ENCODE results near the gene GBE1. TPM values are rescaled to one million over a fixed set of nuclear protein-coding genes. Genes with fewer than 3 reads are reported as not detected.
A peak's percentile ranks its signal among the peaks of the same experiment; 100 is the strongest.

GBE1 gene
- polyA plus RNA-seq, 1 experiment, result 37.0 TPM

- Histone ChIP-seq H3K4me3 (ENCODE audit: low read depth, low read length) (no peak overlapping the region), H3K36me3 (ENCODE audit: control insufficient read depth, insufficient read depth, low read length) (no peaks in the 10 kb centered on the region), H3K27me3 (ENCODE audit: control insufficient read depth, insufficient read depth, low read length) (no peaks in the 10 kb centered on the region)
- peak; percentile 93 for DNase-seq (ENCODE audit: low read depth)
- TF ChIP-seq, protein P1, sequence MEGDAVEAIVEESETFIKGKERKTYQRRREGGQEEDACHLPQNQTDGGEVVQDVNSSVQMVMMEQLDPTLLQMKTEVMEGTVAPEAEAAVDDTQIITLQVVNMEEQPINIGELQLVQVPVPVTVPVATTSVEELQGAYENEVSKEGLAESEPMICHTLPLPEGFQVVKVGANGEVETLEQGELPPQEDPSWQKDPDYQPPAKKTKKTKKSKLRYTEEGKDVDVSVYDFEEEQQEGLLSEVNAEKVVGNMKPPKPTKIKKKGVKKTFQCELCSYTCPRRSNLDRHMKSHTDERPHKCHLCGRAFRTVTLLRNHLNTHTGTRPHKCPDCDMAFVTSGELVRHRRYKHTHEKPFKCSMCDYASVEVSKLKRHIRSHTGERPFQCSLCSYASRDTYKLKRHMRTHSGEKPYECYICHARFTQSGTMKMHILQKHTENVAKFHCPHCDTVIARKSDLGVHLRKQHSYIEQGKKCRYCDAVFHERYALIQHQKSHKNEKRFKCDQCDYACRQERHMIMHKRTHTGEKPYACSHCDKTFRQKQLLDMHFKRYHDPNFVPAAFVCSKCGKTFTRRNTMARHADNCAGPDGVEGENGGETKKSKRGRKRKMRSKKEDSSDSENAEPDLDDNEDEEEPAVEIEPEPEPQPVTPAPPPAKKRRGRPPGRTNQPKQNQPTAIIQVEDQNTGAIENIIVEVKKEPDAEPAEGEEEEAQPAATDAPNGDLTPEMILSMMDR (IDR thresholded peaks at IDR 0.05; ENCODE audit: insufficient read depth, low read depth, low read length), result no peak
- ChIA-PET CTCF (interaction anchor here (0.7 kb wide), 1 partner anchor 13 kb away, joined by 3 read pairs; no protein-coding TSS in a partner anchor), POLR2A (no interaction called here)
These were observed 18.1 kb downstream of the GBE1 start for GRCh38 chr3:81743096-81744025.

GRCh38 chr3:81742581-81742980 lies 18.9 kb downstream of the GBE1 start:
- no peak overlapping the region for H3K4me3 ChIP-seq (ENCODE audit: low read depth, low read length)

GRCh38 chr3:81741216-81741615 lies 20.2 kb downstream of the GBE1 start:
- TF ChIP-seq, protein P1 (IDR thresholded peaks at IDR 0.05; ENCODE audit: insufficient read depth, low read depth, low read length), result no peak
- ChIA-PET CTCF (interaction anchor here (1.5 kb wide), 1 partner anchor 8 kb away, joined by 4 read pairs; no protein-coding TSS in a partner anchor), POLR2A (no interaction called here)
- no peak for DNase-seq (ENCODE audit: low read depth)
- no peak overlapping the region for H3K4me3 ChIP-seq (ENCODE audit: low read depth, low read length)
- H3K27me3 ChIP-seq (ENCODE audit: control insufficient read depth, insufficient read depth, low read length), result no peaks in the 10 kb centered on the region
- no peaks in the 10 kb centered on the region for H3K36me3 ChIP-seq (ENCODE audit: control insufficient read depth, insufficient read depth, low read length)

More at GRCh38 chr3:81742581-81742980, 18.9 kb downstream of the GBE1 start:
- no peak for DNase-seq (ENCODE audit: low read depth)
- H3K27me3 ChIP-seq (ENCODE audit: control insufficient read depth, insufficient read depth, low read length), result no peaks in the 10 kb centered on the region
- CTCF ChIA-PET, result no interaction called here
- POLR2A ChIA-PET, result no interaction called here
- TF ChIP-seq, protein P1 (IDR thresholded peaks at IDR 0.05; ENCODE audit: insufficient read depth, low read depth, low read length), result no peak
- H3K36me3 ChIP-seq (ENCODE audit: control insufficient read depth, insufficient read depth, low read length), result no peaks in the 10 kb centered on the region

DNA sequence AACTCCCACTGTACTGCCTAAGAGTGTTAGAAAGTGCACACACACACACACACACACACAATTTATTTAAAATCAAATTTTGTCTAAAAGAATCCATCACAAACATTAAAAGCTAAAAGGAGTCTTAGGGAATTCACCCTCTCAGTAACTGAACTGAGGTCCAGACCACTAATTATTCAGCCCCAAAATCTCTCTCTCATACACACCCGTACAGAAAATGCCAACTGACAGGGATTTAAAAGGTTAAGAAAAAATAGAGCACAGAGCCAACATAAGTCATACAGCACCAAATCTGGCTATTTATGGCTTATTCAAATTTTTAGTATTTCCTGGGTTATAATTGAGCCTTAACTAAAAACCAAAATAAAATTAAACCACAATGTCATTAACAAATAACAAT lies 20.7 kb downstream of the GBE1 start:
- no peak for DNase-seq (ENCODE audit: low read depth)
- ChIA-PET POLR2A (no interaction called here), CTCF (interaction anchor here (0.9 to 1.5 kb wide), 2 partner anchors 8 to 56 kb away, joined by 3 to 4 read pairs; no protein-coding TSS in a partner anchor)
- TF ChIP-seq, protein P1 (IDR thresholded peaks at IDR 0.05; ENCODE audit: insufficient read depth, low read depth, low read length), result no peak
- no peaks in the 10 kb centered on the region for H3K36me3 ChIP-seq (ENCODE audit: control insufficient read depth, insufficient read depth, low read length)
- H3K27me3 ChIP-seq (ENCODE audit: control insufficient read depth, insufficient read depth, low read length), result no peaks in the 10 kb centered on the region
- no peak overlapping the region for H3K4me3 ChIP-seq (ENCODE audit: low read depth, low read length)

DNA sequence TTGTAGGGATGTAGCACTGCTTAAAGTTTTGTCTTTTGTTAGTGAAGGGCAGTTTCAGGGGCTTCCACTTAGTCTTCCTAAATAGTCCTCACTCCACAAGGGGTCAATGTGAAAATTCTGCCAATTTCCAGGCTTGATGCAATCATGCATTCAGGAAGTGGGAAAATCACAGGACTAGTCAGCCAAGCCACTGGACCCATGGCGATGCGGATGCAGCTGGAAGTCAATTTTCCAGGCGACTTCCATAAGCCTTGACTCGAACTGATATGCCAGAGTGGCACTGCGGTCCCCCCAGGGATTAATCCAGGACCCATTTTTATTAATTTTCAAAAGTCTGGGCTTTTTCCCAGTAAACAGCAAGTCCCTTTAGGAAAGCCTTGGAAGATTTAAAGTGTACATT lies 26.1 kb downstream of the GBE1 start:
- ChIA-PET POLR2A (no interaction called here), CTCF (interaction anchor here (1.4 kb wide), 1 partner anchor 8 kb away, joined by 7 read pairs; no protein-coding TSS in a partner anchor)

More for the DNA sequence above, 26.1 kb downstream of the GBE1 start:
- Histone ChIP-seq H3K4me3 (ENCODE audit: low read depth, low read length) (no peak overlapping the region), H3K36me3 (ENCODE audit: control insufficient read depth, insufficient read depth, low read length) (no peaks in the 10 kb centered on the region), H3K27me3 (ENCODE audit: control insufficient read depth, insufficient read depth, low read length) (no peaks in the 10 kb centered on the region)
- no peak for DNase-seq (ENCODE audit: low read depth)
- TF ChIP-seq, protein P1 (IDR thresholded peaks at IDR 0.05; ENCODE audit: insufficient read depth, low read depth, low read length), result no peak
